Muscle layer of duodenum (tissue), 2 donors: ENCODE measurements around the gene LPP.
A peak's percentile ranks its signal among the peaks of the same experiment; 100 is the strongest.

ENCODE experiments used
- H3K27ac ChIP-seq: one replicate; pipeline ENCODE4 v1.7.0; 2013; ENCODE audit warnings: mild to moderate bottlenecking, low read length
- H3K27me3 ChIP-seq: one replicate; pipeline ENCODE4 v1.7.0; 2013; ENCODE audit warnings: low read depth, mild to moderate bottlenecking, control low read depth, low read length
- H3K36me3 ChIP-seq, 2 donors: one replicate each; pipeline ENCODE4 v1.7.0; 2013; ENCODE audit warnings: low read length in 2 of 2, control low read depth in 1 of 2, mild to moderate bottlenecking in 1 of 2; ENCODE audit not compliant: insufficient read depth in 2 of 2, control insufficient read depth in 1 of 2
- H3K4me1 ChIP-seq, 2 donors: one replicate each; pipeline ENCODE4 v1.7.0; 2013; ENCODE audit warnings: low read length in 2 of 2, mild to moderate bottlenecking in 2 of 2, control low read depth in 1 of 2, moderate library complexity in 1 of 2; ENCODE audit not compliant: insufficient read depth in 2 of 2, control insufficient read depth in 1 of 2
- H3K4me3 ChIP-seq, 2 donors: one replicate each; pipeline ENCODE4 v1.7.0; 2013; ENCODE audit warnings: low read length in 2 of 2, low read depth in 1 of 2, mild to moderate bottlenecking in 1 of 2
- H3K9me3 ChIP-seq, 2 donors: one replicate each; pipeline ENCODE4 v1.7.0; 2013; ENCODE audit warnings: low read length in 2 of 2, control low read depth in 1 of 2, mild to moderate bottlenecking in 1 of 2; ENCODE audit not compliant: control insufficient read depth in 1 of 2
- donor health status: healthy.

Gene LPP

DNA sequence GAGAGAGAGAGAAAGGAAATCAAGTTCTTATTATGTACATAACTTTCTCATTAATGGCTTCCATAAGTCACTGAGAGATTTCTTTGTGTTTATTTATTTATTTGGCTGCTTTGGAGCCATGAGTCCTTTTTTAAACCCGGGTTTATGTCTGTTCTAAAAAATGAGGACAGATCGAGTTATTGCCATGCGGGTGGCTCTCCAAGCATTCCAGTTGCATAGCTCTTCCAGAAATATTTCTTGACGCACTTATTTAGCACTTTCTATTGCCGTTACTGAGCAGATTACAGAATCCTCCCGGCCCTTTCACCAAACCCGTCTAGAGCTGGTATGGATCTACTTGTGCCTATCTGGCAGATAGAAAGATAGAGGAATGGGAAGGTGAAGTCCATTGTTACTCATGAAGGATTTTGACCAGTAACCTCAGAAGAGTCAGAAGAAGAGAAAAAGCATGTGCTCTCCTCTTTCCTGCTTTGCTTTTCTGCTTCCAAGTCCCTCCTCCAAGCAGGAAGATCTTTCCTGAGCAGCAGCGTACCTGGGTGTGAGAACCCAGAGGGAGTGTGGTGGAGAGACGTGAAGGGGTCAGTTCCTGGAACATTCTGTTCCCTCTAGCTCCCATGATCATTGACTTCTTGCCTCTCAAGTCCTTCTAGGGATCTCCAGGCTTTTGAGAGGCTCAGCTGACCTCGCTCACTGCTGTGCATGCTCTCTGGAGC, 112.8 kb downstream of the LPP start:
- peaks cover 15 to 36% of the 10 kb centered on the region in 2 donors for H3K4me1 ChIP-seq
- H3K27ac ChIP-seq: peak overlapping the region; percentile 96
- no peaks in the 10 kb centered on the region for H3K9me3 ChIP-seq
- peak overlapping the region in 1 of 2 donors; percentile 19 for H3K4me3 ChIP-seq
- no peaks in the 10 kb centered on the region for H3K27me3 ChIP-seq
- peaks cover 0 to 22% of the 10 kb centered on the region in 2 donors for H3K36me3 ChIP-seq

DNA sequence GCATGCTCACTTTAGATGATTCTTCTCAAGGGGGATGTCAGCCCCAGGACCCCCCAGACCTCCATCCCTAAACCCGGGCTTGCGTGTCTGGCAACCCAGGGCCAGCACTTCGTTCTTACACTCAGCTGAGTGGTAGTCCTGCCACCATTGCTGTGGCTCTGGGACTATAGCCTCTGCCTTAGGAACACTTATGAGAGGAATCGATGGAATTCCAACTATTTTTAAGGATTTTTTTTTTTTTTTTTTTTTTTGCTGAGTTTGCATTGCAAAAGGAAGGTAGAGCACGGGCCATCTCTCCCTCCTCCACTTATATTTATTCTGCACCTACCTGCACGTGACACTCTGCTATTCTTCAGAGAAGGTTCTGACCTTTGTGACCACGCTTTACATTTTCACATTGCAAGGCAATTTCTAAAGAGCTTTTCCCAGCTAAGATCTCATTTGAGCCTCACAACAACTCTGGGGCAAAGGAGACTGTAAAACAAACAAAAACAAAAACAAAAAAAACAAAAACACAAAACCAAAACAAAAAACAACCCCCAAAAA, 113.9 kb downstream of the LPP start:
- Histone ChIP-seq H3K27me3 (no peaks in the 10 kb centered on the region), H3K9me3 (no peaks in the 10 kb centered on the region), H3K4me1 (peaks cover 15 to 36% of the 10 kb centered on the region in 2 donors), H3K4me3 (peak overlapping the region in 1 of 2 donors; percentile 19), H3K27ac (peak overlapping the region; percentile 96), H3K36me3 (peaks cover 0 to 20% of the 10 kb centered on the region in 2 donors)

DNA sequence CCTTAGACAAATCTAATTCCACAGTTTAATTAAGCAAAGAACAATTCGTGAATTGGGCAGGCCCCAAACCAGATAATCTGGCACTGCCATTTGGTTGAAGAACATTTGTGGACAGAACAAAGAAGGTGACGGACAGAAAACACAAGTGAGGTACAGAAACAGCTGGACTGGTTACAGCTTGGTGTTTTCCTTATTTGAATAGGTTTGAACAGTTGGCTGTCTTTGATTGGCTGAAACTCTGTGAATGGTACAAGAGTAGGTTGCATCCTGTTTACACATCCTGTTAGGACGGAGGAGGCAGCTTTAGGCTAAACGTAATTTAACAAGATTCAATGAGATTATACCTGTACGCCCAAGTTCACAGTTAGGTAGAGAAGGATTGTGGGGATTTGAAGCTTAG, 114.4 kb downstream of the LPP start:
- Histone ChIP-seq H3K4me3 (no peak overlapping the region), H3K9me3 (no peaks in the 10 kb centered on the region), H3K4me1 (peaks cover 15 to 32% of the 10 kb centered on the region in 2 donors), H3K27ac (peak overlapping the region; percentile 96), H3K36me3 (peaks cover 0 to 20% of the 10 kb centered on the region in 2 donors), H3K27me3 (no peaks in the 10 kb centered on the region)

DNA sequence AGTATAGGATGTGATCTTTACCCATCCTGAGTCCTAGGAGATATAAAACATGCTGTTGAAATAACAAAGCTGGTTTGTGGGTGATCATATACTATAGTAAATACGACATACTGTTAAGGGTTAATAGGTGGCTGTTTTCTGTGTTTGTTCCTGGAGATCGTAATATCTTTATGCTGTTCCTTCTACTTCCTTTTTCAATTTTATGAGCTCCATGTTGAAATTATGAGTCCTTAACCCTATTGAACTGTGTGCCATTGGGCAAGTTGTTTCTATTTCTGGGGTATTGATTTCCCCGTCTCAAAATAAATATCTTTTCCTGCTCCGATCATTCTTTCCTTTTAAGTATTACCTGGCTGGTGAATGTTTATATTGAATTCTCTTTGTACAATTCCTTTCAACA, 115.1 kb downstream of the LPP start:
- no peak overlapping the region for H3K4me3 ChIP-seq
- peaks cover 15 to 25% of the 10 kb centered on the region in 2 donors for H3K4me1 ChIP-seq
- no peaks in the 10 kb centered on the region for H3K9me3 ChIP-seq
- no peaks in the 10 kb centered on the region for H3K27me3 ChIP-seq
- peaks cover 0 to 20% of the 10 kb centered on the region in 2 donors for H3K36me3 ChIP-seq
- peak overlapping the region; percentile 96 for H3K27ac ChIP-seq

DNA sequence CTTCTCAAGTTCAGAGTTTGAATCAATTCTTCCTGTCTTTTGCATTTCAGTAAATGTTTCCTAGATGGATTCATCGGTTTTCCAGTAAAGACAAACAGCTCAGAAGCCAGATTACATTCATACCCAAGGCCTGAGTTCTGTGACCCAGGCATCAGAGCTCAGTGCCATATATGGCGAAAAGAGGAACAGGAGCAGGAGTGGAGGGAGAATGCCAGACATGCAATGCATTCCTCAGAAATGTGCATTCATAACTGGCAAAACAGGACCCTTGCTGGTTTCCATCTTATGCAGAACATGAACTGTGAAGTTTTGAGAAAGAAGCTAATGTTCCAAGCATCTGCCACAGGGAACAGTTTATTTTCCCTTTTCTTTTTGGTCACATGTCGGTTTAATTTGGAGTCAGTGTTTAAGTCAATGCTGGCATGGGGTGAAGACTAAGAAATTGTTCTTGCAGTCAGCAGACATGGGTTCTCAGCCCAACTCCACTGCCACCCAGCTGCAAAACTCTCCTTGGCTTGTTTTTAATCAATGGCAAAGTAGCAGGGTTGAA, 116.5 kb downstream of the LPP start:
- H3K4me1 ChIP-seq: peaks cover 9 to 15% of the 10 kb centered on the region in 2 donors

DNA sequence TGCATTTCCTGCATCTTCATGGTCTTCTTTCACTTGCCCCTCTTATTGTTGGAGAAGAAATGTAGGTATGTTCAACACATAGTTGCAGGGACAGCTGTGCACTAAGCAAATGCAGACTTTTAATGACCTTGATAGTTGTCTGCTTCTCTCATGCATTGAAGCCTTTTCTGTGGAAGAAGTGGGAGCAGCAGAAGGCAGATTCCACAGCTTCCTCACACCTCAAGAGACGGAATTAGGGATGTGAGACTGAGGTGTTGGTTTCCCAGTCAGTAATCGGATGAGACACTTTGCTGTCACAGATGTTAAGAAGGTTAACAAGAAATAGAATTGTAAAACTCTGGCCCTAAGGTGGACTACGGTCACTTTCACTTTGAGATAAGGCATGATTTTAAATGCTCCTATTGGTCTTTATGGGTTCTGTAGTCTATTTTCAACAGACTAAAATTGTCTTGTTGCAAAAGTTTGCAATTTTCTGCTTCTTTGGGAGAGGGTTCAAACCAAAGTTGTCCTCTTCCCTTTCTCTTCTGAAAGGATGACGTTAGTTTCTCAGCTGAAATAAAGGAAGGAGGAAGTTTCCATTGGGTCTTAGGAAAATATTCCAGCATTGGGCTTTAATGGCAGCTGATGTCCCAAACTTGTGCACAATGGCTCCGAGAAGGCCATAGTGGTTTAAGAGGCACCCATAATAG, 117.4 kb downstream of the LPP start:
- peaks cover 4 to 6% of the 10 kb centered on the region in 2 donors for H3K36me3 ChIP-seq
- no peaks in the 10 kb centered on the region for H3K9me3 ChIP-seq
- peaks cover 9 to 15% of the 10 kb centered on the region in 2 donors for H3K4me1 ChIP-seq
- peak overlapping the region in 1 of 2 donors; percentile 30 for H3K4me3 ChIP-seq
- no peaks in the 10 kb centered on the region for H3K27me3 ChIP-seq
- peak overlapping the region; percentile 96 for H3K27ac ChIP-seq

More for the DNA sequence above, 116.5 kb downstream of the LPP start:
- H3K27me3 ChIP-seq: no peaks in the 10 kb centered on the region
- peak overlapping the region; percentile 96 for H3K27ac ChIP-seq
- peak overlapping the region in 1 of 2 donors; percentile 30 for H3K4me3 ChIP-seq
- peaks cover 0 to 10% of the 10 kb centered on the region in 2 donors for H3K36me3 ChIP-seq
- H3K9me3 ChIP-seq: no peaks in the 10 kb centered on the region

DNA sequence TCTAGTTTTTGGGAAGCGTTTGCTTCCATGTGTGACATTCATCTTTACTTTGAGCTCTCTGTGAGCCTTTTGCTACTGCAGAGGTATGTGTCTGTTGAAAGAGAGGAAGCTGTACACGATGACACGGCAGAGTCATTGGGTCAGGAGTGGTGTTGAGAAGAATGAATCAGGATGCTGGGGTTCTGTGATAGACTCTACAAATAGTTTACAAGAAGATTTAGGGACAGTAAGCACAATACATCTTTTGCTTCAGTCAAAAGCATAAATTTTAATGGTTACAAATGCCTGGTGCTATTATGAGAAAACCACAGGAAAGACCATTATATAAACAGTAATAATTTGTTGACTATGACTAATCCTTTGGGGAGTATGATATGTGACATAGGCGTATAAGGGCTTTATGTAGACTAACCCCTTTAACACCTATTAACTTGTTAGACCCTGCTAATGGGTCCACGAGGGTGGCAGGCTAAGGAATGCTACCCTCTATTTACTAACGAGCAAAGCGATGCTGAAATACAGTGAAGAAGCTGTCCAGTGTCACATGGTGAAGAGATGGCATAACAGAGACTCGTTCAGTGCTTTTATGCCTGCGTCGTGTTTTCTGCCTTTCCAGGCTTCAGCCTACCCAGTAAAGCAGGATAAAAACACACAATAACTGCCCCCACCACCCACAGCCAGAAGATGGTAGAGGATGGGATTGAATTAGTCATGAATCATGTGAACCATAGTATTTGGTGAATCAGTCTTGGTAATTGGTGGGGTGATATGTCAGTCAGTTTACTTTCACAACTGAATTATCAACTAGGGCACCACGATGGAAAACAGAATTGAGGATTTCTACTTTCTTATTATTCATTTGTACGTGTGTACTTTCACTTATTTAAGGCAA, 118.8 kb downstream of the LPP start:
- H3K4me1 ChIP-seq: peaks cover 9 to 12% of the 10 kb centered on the region in 2 donors
- H3K4me3 ChIP-seq: no peak overlapping the region
- peak overlapping the region; percentile 96 for H3K27ac ChIP-seq

DNA sequence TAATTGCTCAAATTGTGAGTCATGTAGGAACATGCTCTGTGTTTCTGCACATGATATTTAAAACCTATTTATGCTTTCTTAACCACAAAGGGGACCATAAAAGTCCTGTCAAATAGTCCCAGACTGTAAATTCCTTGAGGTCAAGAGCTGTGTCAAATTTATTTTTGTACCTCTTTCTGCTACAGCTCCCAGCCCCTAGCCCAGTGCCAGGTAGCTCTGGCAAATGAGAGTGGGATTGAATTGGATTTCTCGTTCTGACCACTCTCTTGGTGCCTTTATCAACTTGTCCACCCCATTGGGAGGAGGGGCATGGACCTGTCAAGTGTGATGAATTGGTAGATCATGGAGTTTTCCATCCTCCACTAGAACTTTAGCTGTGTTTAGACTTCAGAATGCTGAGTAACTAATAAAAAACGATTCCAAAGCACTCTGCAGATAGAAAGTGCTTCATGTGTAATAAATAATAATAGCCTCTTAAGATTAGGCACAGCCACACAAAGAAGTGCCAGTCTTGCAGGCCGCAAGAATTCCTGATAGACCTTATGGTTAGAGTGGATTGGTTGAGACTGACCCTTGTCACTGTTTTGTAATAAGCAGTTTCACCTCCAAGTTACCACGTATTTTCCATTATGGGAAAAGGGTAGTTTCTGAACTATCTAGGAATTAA, 120.4 kb downstream of the LPP start:
- H3K36me3 ChIP-seq: peaks cover 4 to 9% of the 10 kb centered on the region in 2 donors
- peaks cover 12 to 13% of the 10 kb centered on the region in 2 donors for H3K4me1 ChIP-seq
- peak overlapping the region; percentile 78 for H3K27ac ChIP-seq
- H3K4me3 ChIP-seq: no peak overlapping the region
- no peaks in the 10 kb centered on the region for H3K9me3 ChIP-seq
- H3K27me3 ChIP-seq: no peaks in the 10 kb centered on the region

More for the DNA sequence above, 118.8 kb downstream of the LPP start:
- no peaks in the 10 kb centered on the region for H3K9me3 ChIP-seq
- peaks cover 4 to 6% of the 10 kb centered on the region in 2 donors for H3K36me3 ChIP-seq
- H3K27me3 ChIP-seq: no peaks in the 10 kb centered on the region

DNA sequence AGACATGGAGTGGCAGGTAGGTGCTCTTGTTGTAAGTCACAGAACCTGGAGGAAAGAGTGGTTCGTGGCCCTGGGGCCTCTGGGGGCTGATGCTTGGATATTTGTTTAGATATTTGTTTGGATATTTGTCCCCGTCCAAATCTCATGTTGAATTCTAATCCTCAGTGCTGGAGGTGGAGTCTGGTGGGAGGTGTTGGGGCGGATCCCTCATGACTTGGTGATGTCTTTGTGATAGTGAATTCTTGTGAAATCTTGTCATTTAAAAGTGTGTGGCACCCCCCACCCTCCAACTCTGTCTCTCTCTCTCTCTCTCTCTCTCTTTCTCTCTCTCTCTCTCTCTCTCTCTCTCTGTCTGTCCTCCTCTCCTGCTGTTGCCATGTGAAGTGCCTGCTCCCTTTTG, 122.4 kb downstream of the LPP start:
- Histone ChIP-seq H3K27me3 (no peaks in the 10 kb centered on the region), H3K27ac (peak overlapping the region; percentile 54), H3K36me3 (peaks cover 4 to 9% of the 10 kb centered on the region in 2 donors), H3K4me3 (no peak overlapping the region), H3K9me3 (no peaks in the 10 kb centered on the region), H3K4me1 (peaks cover 3 to 7% of the 10 kb centered on the region in 2 donors)

DNA sequence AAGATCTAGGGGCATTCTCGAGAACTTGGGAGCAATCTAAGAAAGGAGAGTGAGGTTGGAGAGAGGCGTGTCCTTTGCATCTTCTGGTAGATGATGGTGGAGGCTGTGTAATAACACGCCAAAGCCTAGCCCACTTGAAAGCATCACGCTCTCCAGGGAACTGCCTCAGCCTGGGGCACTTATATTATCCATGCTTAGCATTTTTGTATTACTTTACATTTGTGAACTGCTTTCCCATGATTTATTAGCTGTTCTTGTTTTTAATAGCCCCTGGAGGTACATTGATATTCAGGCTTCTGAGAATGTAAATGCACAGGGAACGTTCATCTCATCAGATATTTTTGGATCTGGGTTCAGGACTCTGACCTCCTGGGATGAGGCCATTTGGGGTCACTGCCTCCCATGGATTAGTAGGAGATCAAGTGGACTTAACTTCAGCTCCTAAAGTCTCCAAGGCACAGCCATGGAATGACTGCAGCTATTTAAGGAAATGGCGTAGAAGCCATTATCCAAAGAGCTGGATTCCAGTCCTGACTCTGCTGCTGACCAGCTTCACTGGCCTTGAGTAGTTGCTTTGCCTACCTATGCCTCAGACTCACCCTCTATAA, 124.9 kb downstream of the LPP start:
- H3K9me3 ChIP-seq: no peaks in the 10 kb centered on the region
- H3K36me3 ChIP-seq: peaks cover 0 to 9% of the 10 kb centered on the region in 2 donors
- H3K27me3 ChIP-seq: no peaks in the 10 kb centered on the region
- H3K4me1 ChIP-seq: peaks cover 5 to 21% of the 10 kb centered on the region in 2 donors
- peak overlapping the region; percentile 3 for H3K27ac ChIP-seq
- H3K4me3 ChIP-seq: no peak overlapping the region
